ENCODE measurements around the gene FMN1. TPM values are rescaled to one million over a fixed set of nuclear protein-coding genes. Genes with fewer than 3 reads are reported as not detected.

FMN1 gene
- total RNA-seq, 2 donors from 2014 or later: 5.4 to 9.4 TPM

DNA sequence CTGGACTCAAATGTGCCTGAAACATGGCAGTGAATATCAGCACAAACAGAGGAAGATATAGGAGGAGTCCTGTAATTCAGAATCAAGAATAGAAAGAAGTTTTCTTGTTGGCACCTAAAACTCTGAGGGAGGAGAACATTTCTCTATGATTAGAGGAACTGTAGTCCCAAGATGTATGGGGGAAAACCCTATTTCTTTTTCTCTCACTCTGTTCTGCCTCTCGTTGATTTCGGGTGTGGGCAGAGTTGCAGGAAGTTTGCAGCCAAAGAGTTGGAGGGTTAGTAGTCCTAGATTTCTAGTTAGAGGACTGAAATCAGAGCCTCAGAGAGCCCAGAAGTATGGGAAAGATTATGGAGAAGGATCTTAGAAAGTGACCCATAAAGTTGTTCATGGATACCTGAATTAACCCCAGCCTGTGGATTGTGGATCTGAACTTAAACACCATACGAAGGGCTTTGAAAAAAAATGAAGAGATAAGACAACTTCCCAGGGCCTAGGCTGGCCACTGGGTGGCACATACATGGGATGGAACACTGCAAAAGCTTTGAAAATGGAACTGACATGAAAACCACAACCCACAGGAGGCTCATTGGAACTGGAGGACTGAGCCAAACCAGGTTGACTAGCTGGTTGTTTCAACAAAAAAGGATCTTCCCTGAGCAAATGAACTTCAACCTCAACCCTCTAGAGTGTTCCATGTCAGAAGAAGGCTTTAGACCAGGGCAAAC is 34.6 kb downstream of the FMN1 start:
- DNase-seq (no peak), ATAC-seq (no peak)
- intact Hi-C loops (cut with DNase I): no loop called here

- intact Hi-C loops (cut with DNase I): no loop called here
- peak; percentile 29 to 42 for ATAC-seq
These were observed 36.1 kb downstream of the FMN1 start for GRCh38 chr15:33158366-33158765.

DNA sequence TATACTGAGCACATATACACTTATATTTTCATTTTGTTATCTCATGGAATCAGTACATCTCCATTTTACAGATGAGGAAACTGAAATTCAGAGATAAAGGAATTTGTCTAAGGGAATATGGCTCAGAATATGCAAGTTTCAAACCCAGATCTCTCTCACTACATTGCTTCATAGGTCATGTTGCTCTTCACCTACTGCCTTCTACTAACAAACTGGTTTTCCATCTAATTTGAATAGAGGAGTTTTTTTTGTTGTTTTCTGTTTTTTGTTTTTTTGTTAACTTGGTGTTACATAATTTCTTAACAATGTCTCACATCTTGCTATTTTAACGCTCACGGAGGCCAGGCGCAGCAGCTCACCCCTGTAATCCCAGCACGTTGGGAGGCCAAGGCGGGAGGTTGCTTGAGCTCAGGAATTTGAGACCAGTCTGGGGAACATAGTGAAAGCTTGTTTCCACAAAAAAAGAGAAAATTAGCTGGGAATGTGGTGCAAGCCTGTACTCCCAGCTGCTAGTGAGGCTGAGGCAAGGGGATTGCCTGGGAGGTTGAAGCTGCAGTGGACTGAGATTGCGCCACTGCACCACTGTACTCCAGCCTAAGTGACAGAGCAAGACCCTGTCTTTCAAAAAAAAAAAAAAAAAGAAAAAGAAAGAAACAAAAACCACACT is 37.0 kb downstream of the FMN1 start:
- intact Hi-C loops (cut with DNase I): no loop called here
- DNase-seq: no peak
- no peak for ATAC-seq

More at GRCh38 chr15:33158366-33158765, 36.1 kb downstream of the FMN1 start:
- DNase-seq: no peak

GRCh38 chr15:33155691-33156420 is 38.7 kb downstream of the FMN1 start:
- intact Hi-C loops (cut with DNase I): no loop called here
- DNase-seq (no peak), ATAC-seq (no peak)

- intact Hi-C loops (cut with DNase I): no loop called here
- peak; percentile 56 to 82 for ATAC-seq
- DNase-seq: peak; percentile 31
These were observed 40.0 kb downstream of the FMN1 start for GRCh38 chr15:33154351-33155166.

GRCh38 chr15:33153548-33153947 is 41.0 kb downstream of the FMN1 start:
- ATAC-seq (no peak), DNase-seq (no peak)

DNA sequence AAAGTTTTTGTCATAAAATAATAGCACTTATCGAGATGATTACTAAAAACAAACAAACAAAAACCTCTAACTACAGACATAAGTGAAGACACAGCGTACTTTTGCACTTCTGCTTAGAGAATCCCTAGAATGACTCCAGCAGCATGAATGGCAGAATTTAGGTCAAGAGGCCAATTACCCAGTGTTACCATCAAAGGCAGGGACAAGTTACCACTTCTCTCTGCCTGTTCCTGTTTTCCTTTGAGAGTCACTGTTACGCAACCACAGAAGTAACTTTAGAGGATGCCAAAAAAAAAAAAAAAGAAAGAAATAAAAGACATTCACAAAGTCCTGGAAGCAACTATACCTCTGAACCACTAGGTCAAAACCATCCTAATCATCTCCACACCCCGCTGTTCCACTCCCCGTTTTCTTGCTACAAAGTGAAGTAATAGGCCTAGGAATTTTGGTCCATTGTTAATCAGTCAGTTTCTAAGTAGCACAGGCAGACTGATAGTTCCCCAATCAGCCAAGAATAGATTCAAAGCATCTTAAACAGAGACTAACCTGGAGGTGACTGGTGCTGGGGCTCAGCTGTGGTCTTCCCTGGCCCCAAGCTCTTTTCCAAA is 41.9 kb downstream of the FMN1 start:
- intact Hi-C loops (cut with DNase I): no loop called here
- ATAC-seq (peak; percentile 40 to 65), DNase-seq (no peak)

More at GRCh38 chr15:33153548-33153947, 41.0 kb downstream of the FMN1 start:
- intact Hi-C loops (cut with DNase I): no loop called here

DNA sequence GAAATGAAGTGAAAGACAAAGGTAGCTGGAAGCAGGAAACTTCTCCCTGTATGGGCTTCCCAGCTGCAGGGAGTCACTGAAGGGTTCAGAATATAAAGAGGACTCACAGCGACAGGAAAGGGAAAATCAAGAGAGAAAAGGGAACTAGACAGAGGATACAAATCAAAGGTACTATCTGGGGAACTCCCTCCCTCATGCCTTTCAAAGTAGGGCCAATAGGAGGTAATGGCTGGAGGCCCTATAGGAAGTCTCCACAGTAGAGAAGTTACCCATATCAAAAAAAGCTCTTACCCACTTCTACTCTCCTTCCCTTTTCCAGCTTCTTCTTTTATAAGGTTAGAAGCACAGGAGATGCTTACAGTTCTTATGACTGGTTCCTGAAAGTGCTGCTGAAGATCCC is 43.5 kb downstream of the FMN1 start:
- peak; percentile 20 to 41 for ATAC-seq
- intact Hi-C loops (cut with DNase I): no loop called here
- DNase-seq: no peak

GRCh38 chr15:33150431-33150941 is 44.0 kb downstream of the FMN1 start:
- no peak for DNase-seq
- no peak for ATAC-seq
- intact Hi-C loops (cut with DNase I): no loop called here

DNA sequence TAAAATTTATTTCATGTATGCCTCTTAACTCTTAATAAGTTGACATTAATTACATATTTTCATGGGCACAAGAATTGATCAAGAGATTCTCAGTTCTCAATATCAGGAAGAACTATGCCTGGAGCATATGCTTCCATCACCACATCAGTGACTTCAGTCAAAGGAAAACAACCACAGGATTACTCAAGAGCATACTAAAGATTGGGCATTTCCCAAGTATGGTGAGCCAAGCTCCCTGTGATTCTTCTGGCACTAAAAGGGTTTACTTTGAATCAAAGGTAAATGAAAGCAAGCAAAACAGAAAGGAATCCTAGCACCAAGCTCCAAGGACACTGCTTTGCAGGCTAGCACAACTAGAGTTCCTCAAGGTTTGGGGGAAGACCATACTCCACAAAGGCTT is 44.6 kb downstream of the FMN1 start:
- intact Hi-C loops (cut with DNase I): no loop called here
- DNase-seq: no peak
- ATAC-seq: no peak

DNA sequence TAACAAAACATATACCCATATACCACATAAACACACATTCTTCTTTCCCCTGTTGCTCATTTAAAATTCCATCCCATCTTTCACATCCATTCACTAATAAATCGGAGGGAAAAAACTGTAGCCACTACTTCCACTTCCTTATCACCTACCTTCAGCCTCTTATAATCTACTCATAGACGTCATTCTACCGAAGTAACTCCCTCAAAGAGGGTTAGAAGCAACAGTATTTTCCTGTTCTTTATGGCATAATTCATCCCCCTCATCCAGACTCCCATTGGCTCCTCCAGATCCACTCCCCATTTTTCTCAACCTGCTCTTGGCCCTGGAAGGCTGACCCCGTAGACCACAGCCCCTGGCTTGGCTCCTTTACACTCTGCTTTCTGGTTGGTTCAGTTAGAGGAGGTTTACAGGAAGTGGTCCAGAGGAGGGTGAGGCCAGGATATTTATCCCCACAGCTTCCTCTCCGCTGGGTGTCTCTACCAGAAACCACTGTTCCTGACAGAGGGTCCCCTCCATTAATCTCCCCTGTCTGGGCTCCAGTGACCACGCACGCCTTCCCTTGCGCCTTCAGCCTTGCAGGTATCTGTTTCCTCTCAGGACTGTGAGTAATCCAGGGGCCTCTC is 46.3 kb downstream of the FMN1 start:
- DNase-seq (no peak), ATAC-seq (no peak)
- intact Hi-C loops (cut with DNase I): no loop called here

GRCh38 chr15:33146051-33146450 is 48.5 kb downstream of the FMN1 start:
- ATAC-seq: no peak
- intact Hi-C loops (cut with DNase I): no loop called here
- no peak for DNase-seq

DNA sequence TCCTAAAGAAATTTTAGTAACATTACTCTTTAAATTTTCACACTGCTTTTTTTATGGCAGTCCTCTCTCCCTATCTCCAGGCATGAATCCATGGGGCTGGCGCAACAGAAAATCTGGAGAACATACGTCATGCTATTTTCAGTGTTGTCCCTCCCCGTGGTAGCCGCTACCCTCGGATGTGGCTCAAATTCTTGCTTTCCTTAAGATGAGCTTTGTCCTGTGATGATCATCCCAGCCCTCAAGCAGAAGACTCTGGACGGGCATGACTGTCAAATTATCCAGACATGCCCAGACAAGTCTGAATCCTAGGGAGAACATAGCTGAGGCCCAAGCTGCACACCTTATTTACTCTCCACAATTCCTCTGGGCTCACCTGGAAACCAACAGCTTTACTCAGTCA is 49.1 kb downstream of the FMN1 start:
- DNase-seq: no peak
- ATAC-seq: no peak
- intact Hi-C loops (cut with DNase I): no loop called here

DNA sequence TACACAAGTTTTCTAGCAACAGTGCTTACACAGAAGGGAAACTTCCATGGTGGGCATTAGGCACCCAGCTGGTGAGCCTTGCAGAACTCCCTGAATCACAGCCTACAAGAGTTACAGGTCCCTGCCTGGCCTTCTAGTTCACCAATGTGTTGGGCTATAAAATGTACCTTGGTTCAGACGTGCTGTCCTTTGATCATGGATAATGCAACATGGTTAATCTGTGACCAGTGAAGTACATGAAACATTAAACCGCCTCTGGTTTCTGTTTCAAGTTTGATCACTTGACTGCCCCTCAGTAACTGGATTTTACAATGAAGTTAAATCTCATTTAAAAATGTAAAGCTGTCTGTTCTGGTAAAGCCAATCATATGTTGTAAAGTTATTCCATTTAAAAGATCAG is 51.8 kb downstream of the FMN1 start:
- ATAC-seq (no peak), DNase-seq (no peak)
- intact Hi-C loops (cut with DNase I): no loop called here

DNA sequence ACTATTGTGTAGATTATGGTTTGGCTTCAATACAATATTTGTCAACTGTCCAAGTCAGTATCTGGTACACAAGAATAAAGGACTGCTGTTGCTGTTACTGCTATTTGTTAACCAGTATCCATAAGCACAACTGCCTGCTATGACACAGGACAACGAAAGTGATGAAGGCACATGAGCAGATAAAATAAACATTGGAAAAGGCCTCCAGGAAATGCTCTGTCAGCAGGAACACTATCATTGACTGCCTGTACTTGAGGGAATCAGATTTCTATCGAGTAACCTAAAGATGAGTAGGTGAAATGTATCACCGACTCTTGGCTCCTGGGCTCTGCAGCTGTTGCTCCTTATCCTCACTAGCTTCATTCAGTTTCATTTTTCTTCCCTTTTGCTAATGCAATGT is 56.5 kb downstream of the FMN1 start:
- ATAC-seq: no peak
- intact Hi-C loops (cut with DNase I): no loop called here
- no peak for DNase-seq

- ATAC-seq (no peak), DNase-seq (no peak)
- intact Hi-C loops (cut with DNase I): no loop called here
These were observed 57.4 kb downstream of the FMN1 start for GRCh38 chr15:33137101-33137500.

- intact Hi-C loops (cut with DNase I): no loop called here
- ATAC-seq (peak in 1 of 2 donors; percentile 18), DNase-seq (no peak)
These were observed 58.2 kb downstream of the FMN1 start for GRCh38 chr15:33136353-33136752.

GRCh38 chr15:33135355-33135781 is 59.1 kb downstream of the FMN1 start:
- intact Hi-C loops (cut with DNase I): no loop called here
- peak; percentile 70 to 72 for ATAC-seq
- no peak for DNase-seq

Data from left cardiac atrium (tissue), 4 donors.